Measurements from ENCODE around the gene CREB5. TPM values are rescaled to one million over a fixed set of nuclear protein-coding genes. Genes with fewer than 3 reads are reported as not detected.

The CREB5 gene
- total RNA-seq, 2 donors from 2014 or later: 0.53 to 2.6 TPM

DNA sequence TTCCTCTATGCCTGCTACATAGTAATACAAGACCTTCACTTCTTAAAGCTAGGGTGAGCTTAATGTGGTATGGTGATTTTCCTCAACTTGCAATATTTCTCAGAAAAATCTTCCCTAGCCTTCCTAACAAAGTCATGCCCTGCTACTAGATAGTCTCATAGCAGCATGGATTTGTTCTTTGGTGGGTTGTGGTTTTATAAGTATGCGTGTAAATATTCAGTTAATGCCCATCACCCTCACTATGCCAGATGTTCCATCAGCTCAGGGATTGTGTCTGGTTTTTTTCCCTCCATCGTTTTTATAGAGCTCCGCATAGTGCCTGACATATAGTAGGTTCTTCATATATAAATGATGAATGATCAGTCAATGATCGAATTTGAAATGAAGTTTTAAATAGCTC, 182.8 kb downstream of the CREB5 start:
- Histone ChIP-seq H3K27me3 (ENCODE audit: control insufficient read depth, insufficient read depth, low read length, poor library complexity, severe bottlenecking) (no peaks in the 10 kb centered on the region), H3K4me1 (ENCODE audit: control insufficient read depth, insufficient read depth, low read length) (no peaks in the 10 kb centered on the region), H3K27ac (ENCODE audit: low read depth, low read length) (no peak overlapping the region), H3K9ac (ENCODE audit: extremely low read depth, low read length, poor library complexity, severe bottlenecking) (no peak overlapping the region), H3K9me3 (ENCODE audit: control insufficient read depth, low read length) (no peaks in the 10 kb centered on the region), H3K4me3 (ENCODE audit: low read length) (no peak overlapping the region), H3K36me3 (ENCODE audit: control insufficient read depth, insufficient read depth, low read length) (no peaks in the 10 kb centered on the region)
- peaks cover 7% of the 10 kb centered on the region for H3K4me1 Mint-ChIP-seq
- H3K4me3 Mint-ChIP-seq: no peak overlapping the region
- DNase-seq: no peak
- no peaks in the 10 kb centered on the region for H3K36me3 Mint-ChIP-seq (ENCODE audit: low read depth)
- H3K27me3 Mint-ChIP-seq (ENCODE audit: insufficient read depth): no peaks in the 10 kb centered on the region
- H3K27ac Mint-ChIP-seq: no peak overlapping the region
- TF ChIP-seq, protein P1, sequence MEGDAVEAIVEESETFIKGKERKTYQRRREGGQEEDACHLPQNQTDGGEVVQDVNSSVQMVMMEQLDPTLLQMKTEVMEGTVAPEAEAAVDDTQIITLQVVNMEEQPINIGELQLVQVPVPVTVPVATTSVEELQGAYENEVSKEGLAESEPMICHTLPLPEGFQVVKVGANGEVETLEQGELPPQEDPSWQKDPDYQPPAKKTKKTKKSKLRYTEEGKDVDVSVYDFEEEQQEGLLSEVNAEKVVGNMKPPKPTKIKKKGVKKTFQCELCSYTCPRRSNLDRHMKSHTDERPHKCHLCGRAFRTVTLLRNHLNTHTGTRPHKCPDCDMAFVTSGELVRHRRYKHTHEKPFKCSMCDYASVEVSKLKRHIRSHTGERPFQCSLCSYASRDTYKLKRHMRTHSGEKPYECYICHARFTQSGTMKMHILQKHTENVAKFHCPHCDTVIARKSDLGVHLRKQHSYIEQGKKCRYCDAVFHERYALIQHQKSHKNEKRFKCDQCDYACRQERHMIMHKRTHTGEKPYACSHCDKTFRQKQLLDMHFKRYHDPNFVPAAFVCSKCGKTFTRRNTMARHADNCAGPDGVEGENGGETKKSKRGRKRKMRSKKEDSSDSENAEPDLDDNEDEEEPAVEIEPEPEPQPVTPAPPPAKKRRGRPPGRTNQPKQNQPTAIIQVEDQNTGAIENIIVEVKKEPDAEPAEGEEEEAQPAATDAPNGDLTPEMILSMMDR (conservative IDR thresholded peaks at IDR 0.05): no peak
- WGBS, 2 experiments (ENCODE audit: insufficient coverage in 1 of 2, insufficient read length in 1 of 2): 78% methylated on average over 4 of the region's 4 CpGs; no CpG with 5 or more reads in 1 of the 2 experiments
- H3K9me3 Mint-ChIP-seq: no peaks in the 10 kb centered on the region

DNA sequence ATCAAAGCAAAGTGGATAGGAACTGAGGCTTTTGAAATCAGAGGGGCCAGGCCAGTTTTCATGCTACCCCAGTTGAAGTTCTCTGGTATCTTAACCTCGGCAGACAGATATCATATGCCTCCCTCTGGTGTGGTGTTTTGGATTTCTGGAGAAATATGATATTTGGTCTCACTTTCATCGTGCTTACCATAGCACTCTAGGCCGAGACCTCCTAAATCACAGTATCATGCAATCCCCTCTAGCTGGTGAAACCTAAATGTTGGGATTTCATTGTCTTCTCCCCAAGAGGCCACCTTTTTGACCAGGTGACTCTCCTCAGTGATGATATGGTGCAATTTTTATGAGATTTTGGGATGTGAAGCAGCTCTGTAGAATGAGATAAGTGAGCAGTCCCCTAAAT, 183.5 kb downstream of the CREB5 start:
- Histone ChIP-seq H3K4me1 (ENCODE audit: control insufficient read depth, insufficient read depth, low read length) (no peaks in the 10 kb centered on the region), H3K4me3 (ENCODE audit: low read length) (no peak overlapping the region), H3K9me3 (ENCODE audit: control insufficient read depth, low read length) (no peaks in the 10 kb centered on the region), H3K9ac (ENCODE audit: extremely low read depth, low read length, poor library complexity, severe bottlenecking) (no peak overlapping the region), H3K27ac (ENCODE audit: low read depth, low read length) (no peak overlapping the region), H3K27me3 (ENCODE audit: control insufficient read depth, insufficient read depth, low read length, poor library complexity, severe bottlenecking) (no peaks in the 10 kb centered on the region), H3K36me3 (ENCODE audit: control insufficient read depth, insufficient read depth, low read length) (no peaks in the 10 kb centered on the region)
- Mint-ChIP-seq H3K4me1 (peaks cover 7% of the 10 kb centered on the region), H3K9me3 (no peaks in the 10 kb centered on the region), H3K27ac (no peak overlapping the region), H3K4me3 (no peak overlapping the region), H3K36me3 (ENCODE audit: low read depth) (no peaks in the 10 kb centered on the region), H3K27me3 (ENCODE audit: insufficient read depth) (no peaks in the 10 kb centered on the region)
- DNase-seq: no peak
- 96 to 100% methylated on average over 2 to 3 of the region's 3 CpGs for WGBS, 2 experiments (ENCODE audit: insufficient coverage in 1 of 2, insufficient read length in 1 of 2)
- TF ChIP-seq, protein P1 (conservative IDR thresholded peaks at IDR 0.05): no peak

DNA sequence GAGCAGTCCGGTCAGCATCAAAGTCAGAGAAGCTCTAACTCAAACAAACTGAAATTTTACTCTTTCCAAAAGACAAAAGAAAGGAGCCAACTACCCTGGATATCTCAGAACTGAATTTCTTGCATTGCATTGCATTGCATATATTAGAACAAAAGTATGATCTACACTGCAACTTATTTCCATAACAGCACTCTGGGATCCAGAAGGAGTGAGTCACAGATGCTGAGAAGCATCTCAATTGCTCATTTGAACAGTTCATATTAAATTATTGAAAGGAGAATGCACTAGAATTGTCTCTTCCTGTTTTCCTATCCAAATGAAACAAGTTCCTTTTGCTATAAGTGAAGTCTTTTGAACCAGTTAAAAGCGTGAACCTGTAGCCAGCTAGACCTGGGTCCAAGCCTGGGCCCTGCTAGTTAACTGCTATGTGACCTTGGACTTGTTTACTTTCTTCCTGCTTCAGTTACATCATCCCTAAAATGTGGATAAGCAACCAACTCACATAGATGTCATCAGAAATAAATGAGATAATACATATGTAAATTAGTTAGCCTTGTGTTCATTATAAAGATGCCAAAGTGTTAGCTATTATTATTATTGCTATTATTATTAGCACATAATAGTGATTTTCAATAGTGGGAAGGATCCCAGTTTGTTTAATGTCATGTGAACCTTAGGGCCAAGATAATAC, 184.1 kb downstream of the CREB5 start:
- Histone ChIP-seq H3K4me1 (ENCODE audit: control insufficient read depth, insufficient read depth, low read length) (no peaks in the 10 kb centered on the region), H3K27ac (ENCODE audit: low read depth, low read length) (no peak overlapping the region), H3K9me3 (ENCODE audit: control insufficient read depth, low read length) (no peaks in the 10 kb centered on the region), H3K36me3 (ENCODE audit: control insufficient read depth, insufficient read depth, low read length) (no peaks in the 10 kb centered on the region), H3K4me3 (ENCODE audit: low read length) (no peak overlapping the region), H3K27me3 (ENCODE audit: control insufficient read depth, insufficient read depth, low read length, poor library complexity, severe bottlenecking) (no peaks in the 10 kb centered on the region), H3K9ac (ENCODE audit: extremely low read depth, low read length, poor library complexity, severe bottlenecking) (no peak overlapping the region)
- TF ChIP-seq, protein P1 (conservative IDR thresholded peaks at IDR 0.05): no peak
- H3K27ac Mint-ChIP-seq: no peak overlapping the region
- DNase-seq: no peak
- no peaks in the 10 kb centered on the region for H3K9me3 Mint-ChIP-seq
- peaks cover 7% of the 10 kb centered on the region for H3K4me1 Mint-ChIP-seq
- WGBS, 2 experiments (ENCODE audit: insufficient coverage in 1 of 2, insufficient read length in 1 of 2): 90 to 100% methylated on average over 2 of the region's 2 CpGs
- no peaks in the 10 kb centered on the region for H3K36me3 Mint-ChIP-seq (ENCODE audit: low read depth)
- H3K27me3 Mint-ChIP-seq (ENCODE audit: insufficient read depth): no peaks in the 10 kb centered on the region
- H3K4me3 Mint-ChIP-seq: no peak overlapping the region
